Activated CD8-positive, alpha-beta memory T cell treated with anti-CD3 and anti-CD28 coated beads, Interleukin-2, amount 10 ng/mL, durations not matched to agents 7 days and 5 days (primary cell): ENCODE measurements around the gene ZFAND3. TPM values are rescaled to one million over a fixed set of nuclear protein-coding genes. Genes with fewer than 3 reads are reported as not detected.

ENCODE experiments used
- ATAC-seq: fragments of 150-1000 bp; cut with Tn5 transposase; one replicate; pipeline ENCODE4 v1.10.0; 2021; ENCODE audit warnings: moderate library complexity
- CTCF ChIA-PET: fragments of 350-600 bp; sonication (Branson Sonifier 250); formaldehyde crosslinking; loops from one replicate; lab custom pipeline; 2021; ENCODE audit warnings: antibody characterized with exemption; lab: Charles Lee
- DNase-seq: peaks from one replicate; pipeline ENCODE4 v3.0.0-alpha.2; 2020
- H3K27ac Mint-ChIP-seq: one replicate; pipeline ENCODE4 v1.8.0; 2021; ENCODE audit warnings: mild to moderate bottlenecking, mixed read lengths
- H3K27me3 Mint-ChIP-seq: one replicate; pipeline ENCODE4 v1.8.0; 2021; ENCODE audit warnings: mixed read lengths
- H3K36me3 Mint-ChIP-seq: one replicate; pipeline ENCODE4 v1.8.0; 2021; ENCODE audit warnings: mild to moderate bottlenecking, mixed read lengths
- H3K4me1 Mint-ChIP-seq: one replicate; pipeline ENCODE4 v1.8.0; 2021; ENCODE audit warnings: mixed read lengths
- H3K4me3 Mint-ChIP-seq: one replicate; pipeline ENCODE4 v1.8.0; 2021; ENCODE audit warnings: mild to moderate bottlenecking, moderate library complexity, mixed read lengths
- H3K9me3 Mint-ChIP-seq: one replicate; pipeline ENCODE4 v1.8.0; 2022; ENCODE audit warnings: low read depth, mixed read lengths
- total RNA-seq, 2 experiments: library from RNA; stranded (reverse); gene quantifications; one replicate each; pipeline ENCODE4 v1.2.3, GENCODE V29; 2021

ZFAND3 gene
- total RNA-seq, 2 experiments from 2014 or later, result 30.9 to 34.4 TPM

DNA sequence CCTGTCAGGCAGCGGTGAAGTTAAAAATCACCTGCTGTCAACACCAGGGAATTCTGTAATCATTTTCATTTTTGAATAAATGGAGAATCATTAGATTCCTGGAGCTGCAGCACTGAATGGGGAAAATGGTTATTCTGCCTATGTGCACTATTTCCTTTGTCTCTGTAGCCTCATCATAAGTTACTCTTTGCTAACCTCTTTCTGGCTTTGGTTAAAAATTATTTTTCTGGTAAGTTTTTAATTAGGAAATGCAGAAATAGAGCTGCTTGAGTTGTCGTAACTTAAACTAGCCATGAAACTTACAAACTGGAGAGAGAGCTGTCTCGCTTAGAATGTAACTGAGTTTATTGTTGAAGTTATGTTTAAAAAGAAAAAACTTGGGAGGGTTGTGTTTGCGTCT is 28.8 kb downstream of the ZFAND3 start:
- ATAC-seq (no peak), DNase-seq (no peak)
- Mint-ChIP-seq H3K9me3 (no peaks in the 10 kb centered on the region), H3K36me3 (peaks cover 3% of the 10 kb centered on the region), H3K4me3 (no peak overlapping the region), H3K27ac (no peak overlapping the region), H3K4me1 (peaks cover 4% of the 10 kb centered on the region), H3K27me3 (no peaks in the 10 kb centered on the region)
- CTCF ChIA-PET, result no interaction called here

DNA sequence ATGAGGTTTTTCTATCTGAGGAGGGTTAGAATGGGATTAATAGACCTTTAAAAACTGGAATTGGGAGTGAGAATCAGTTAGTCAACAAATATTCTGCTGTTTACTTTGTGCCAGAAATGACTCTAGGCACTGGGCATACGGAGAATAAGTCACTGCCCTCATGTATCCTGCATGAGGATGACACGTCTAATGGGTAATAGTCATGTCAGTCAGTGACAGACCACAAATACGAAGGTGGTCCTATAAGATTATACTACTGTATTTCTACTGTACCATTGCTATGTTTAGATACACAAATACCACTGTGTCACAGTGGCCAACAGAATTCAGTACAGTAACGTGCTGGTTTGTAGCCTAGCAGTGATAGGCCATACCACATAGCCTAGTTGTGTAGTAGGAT is 30.7 kb downstream of the ZFAND3 start:
- ATAC-seq, result no peak
- Mint-ChIP-seq H3K27ac (no peak overlapping the region), H3K9me3 (no peaks in the 10 kb centered on the region), H3K4me1 (peaks cover 2% of the 10 kb centered on the region), H3K36me3 (peaks cover 3% of the 10 kb centered on the region), H3K4me3 (no peak overlapping the region), H3K27me3 (no peaks in the 10 kb centered on the region)
- CTCF ChIA-PET, result no interaction called here
- no peak for DNase-seq

DNA sequence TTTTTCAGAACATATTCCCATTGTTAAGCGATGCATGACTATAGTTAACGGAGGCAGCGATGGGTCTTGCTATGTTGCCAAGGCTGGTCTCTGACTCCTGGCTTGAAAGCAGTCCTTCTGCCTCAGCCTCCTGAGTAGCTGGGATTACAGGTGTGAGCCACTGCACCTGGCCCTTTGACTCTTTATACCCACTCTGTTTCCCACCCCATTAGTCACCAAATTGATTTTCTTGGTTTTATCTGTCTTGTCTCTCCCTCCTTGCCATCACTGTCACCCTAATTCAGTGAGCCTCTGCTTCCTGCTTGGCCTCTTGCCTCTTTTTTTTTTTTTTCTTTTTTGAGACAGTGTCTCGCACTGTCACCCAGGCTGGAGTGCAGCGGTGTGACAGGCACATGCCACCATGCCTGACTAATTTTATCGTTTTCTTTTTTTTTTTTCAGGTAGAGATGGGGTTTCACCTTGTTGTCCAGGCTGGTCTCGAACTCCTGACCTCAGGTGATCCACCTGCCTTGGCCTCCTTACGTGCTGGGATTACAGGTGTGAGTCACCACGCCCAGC is 31.3 kb downstream of the ZFAND3 start:
- Mint-ChIP-seq H3K27me3 (no peaks in the 10 kb centered on the region), H3K9me3 (no peaks in the 10 kb centered on the region), H3K36me3 (peaks cover 3% of the 10 kb centered on the region), H3K4me1 (peaks cover 7% of the 10 kb centered on the region), H3K4me3 (no peak overlapping the region), H3K27ac (no peak overlapping the region)
- no peak for DNase-seq
- CTCF ChIA-PET, result no interaction called here
- no peak for ATAC-seq

DNA sequence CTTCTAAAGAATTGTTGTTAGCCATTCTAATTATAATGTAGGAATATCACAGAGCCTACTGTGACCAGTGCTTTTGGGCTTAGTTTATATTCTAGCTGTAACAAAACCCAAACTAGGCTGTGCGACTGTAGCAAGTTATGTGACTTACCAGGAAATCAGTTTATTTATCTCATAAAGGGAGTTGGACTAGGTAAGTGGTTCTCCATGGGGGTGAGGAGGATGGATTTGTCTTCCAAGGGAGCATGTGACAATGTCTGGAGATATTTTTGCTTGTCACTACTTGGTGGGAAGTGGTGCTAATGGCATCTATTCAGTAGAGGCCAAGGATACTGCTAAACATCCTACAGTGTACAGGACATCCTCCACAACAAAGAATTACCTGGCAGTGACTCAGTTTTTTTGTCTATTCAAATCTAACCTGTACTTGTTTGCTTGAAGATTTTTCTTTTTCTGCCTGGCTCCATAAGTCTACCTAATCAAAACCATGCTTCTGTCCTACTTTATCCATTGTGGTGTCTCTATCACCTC is 32.5 kb downstream of the ZFAND3 start:
- Mint-ChIP-seq H3K4me1 (peaks cover 13% of the 10 kb centered on the region), H3K9me3 (no peaks in the 10 kb centered on the region), H3K36me3 (peaks cover 7% of the 10 kb centered on the region), H3K27me3 (no peaks in the 10 kb centered on the region), H3K4me3 (no peak overlapping the region), H3K27ac (no peak overlapping the region)
- CTCF ChIA-PET, result no interaction called here
- no peak for ATAC-seq
- no peak for DNase-seq

DNA sequence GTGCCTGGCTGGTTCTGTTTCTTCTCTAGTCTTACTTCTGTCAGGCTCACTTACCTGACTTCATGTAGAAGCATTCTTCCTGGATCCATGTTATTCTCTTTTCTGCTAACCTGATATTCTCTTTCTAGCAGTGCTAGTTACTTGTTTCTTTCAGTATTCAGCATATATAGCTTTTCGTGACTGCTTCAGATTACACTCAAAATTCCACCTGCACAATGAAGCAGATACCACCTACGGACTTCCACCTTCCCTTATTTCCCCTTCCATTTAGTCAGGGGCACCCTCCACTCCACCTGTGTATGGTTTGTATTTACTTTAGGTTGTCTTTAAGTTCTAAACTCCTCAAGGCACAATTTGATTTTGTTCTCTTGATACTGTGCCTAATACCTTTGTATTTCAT is 36.8 kb downstream of the ZFAND3 start:
- ATAC-seq (no peak), DNase-seq (no peak)
- Mint-ChIP-seq H3K27ac (no peak overlapping the region), H3K36me3 (peaks cover 7% of the 10 kb centered on the region), H3K4me3 (no peak overlapping the region), H3K4me1 (peaks cover 36% of the 10 kb centered on the region), H3K27me3 (no peaks in the 10 kb centered on the region), H3K9me3 (no peaks in the 10 kb centered on the region)
- CTCF ChIA-PET, result interaction anchor here (0.7 kb wide), 1 partner anchor 82 kb away, joined by 3 read pairs; no protein-coding TSS in a partner anchor

DNA sequence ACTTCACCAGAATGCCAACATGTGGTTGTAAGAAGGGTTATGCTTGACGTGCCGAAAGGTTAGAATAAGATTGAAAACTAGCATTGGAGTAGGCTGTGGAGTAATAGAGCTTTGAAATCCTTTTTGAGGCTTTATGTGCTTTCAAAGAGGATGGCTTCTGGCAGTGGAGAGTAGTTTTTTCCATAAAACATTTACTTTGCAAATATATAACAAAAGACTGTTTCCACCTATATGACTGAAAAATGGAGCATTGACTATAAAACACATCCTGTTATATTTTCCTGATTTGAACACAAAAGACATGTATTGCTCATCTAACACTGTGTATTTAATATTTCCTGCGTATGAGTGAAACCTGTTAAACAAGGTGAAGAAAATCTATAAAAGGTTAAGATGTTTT is 38.8 kb downstream of the ZFAND3 start:
- Mint-ChIP-seq H3K27me3 (no peaks in the 10 kb centered on the region), H3K27ac (no peak overlapping the region), H3K4me3 (no peak overlapping the region), H3K36me3 (peaks cover 11% of the 10 kb centered on the region), H3K4me1 (peaks cover 34% of the 10 kb centered on the region), H3K9me3 (no peaks in the 10 kb centered on the region)
- DNase-seq, result no peak
- ATAC-seq, result peak; percentile 42
- CTCF ChIA-PET, result interaction anchor here (0.7 kb wide), 1 partner anchor 34 kb away, joined by 3 read pairs; no protein-coding TSS in a partner anchor

DNA sequence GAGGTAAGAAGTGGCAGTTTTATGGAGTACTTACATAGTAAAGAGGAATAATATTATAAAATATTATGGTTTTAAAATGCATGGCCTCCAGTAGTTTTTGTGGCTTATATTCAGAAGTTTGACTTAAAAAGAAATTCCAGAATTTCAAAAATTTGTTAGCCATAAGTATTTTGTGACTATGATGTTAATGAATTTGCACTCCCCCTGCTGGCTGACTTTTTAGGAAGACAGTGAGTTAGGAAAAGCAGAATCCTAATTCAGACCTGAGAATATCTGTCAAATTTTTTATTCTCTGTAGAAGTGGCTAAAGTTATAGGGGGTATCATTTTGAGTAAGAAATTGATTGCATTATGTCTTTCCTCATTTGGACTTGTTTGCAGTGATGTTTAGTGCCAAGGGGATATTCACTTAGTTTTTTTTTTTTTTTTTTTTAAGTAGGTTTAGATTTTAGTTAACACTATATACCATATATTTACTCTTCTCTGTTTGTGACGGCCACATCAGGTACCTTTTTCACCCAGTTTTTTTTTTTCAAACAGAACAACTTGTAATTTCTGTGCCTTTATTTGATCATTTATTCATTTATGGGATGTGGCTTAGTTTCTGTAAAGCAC is 40.8 kb downstream of the ZFAND3 start:
- Mint-ChIP-seq H3K27ac (no peak overlapping the region), H3K9me3 (no peaks in the 10 kb centered on the region), H3K4me1 (peaks cover 35% of the 10 kb centered on the region), H3K4me3 (no peak overlapping the region), H3K27me3 (no peaks in the 10 kb centered on the region), H3K36me3 (peaks cover 7% of the 10 kb centered on the region)
- ATAC-seq (no peak), DNase-seq (no peak)
- CTCF ChIA-PET, result interaction anchor here (0.7 to 1.6 kb wide), 4 partner anchors 41 to 160 kb away, joined by 3 to 4 read pairs (median 4); partner anchors contain the start of gene ZFAND3

DNA sequence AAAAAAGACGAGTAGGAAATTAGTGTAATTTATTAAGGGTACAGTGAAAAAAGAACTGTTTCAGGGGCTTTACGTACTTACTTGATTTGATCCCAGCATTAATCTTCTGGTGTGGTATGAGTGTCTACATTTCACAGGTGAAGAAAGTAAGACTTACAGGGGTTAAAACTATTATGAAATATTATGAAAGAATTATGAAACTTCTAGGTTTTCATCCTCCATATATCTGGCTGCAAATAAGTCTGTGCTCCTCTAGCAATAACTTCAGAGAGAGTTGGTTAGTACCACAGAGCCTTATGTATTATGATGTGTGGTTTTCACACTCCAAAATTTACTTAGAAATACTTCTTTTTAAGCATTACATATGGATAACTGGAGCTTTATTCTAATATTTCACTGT is 41.9 kb downstream of the ZFAND3 start:
- H3K9me3 Mint-ChIP-seq, result no peaks in the 10 kb centered on the region
- peaks cover 32% of the 10 kb centered on the region for H3K4me1 Mint-ChIP-seq
- DNase-seq, result no peak
- peaks cover 4% of the 10 kb centered on the region for H3K36me3 Mint-ChIP-seq
- H3K4me3 Mint-ChIP-seq, result no peak overlapping the region
- H3K27me3 Mint-ChIP-seq, result no peaks in the 10 kb centered on the region
- CTCF ChIA-PET, result interaction anchor here (1.6 kb wide), 1 partner anchor 42 kb away, joined by 4 read pairs; the partner anchor contains the start of gene ZFAND3
- H3K27ac Mint-ChIP-seq, result no peak overlapping the region
- ATAC-seq, result no peak

DNA sequence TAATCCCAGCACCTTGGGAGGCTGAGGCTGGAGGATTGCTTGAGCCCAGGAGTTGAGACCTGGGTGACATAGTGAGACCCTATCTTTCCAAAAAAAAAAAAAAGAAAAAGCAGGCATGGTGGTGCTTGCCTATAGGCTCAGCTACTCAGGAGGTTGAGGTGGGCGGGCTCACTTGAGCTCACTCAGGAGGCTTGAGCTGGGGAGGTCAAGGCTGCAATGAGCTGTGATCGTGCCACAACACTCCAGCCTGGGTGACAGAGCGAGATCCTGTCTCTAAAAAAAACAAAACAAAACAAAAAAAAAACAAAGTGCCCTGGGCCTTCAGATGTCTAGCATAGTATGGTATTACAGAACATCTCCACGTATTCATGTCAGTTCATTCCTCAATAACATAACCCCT is 42.9 kb downstream of the ZFAND3 start:
- H3K4me1 Mint-ChIP-seq, result peaks cover 37% of the 10 kb centered on the region
- no peaks in the 10 kb centered on the region for H3K9me3 Mint-ChIP-seq
- DNase-seq (no peak), ATAC-seq (no peak)
- no peaks in the 10 kb centered on the region for H3K27me3 Mint-ChIP-seq
- CTCF ChIA-PET, result no interaction called here
- peaks cover 4% of the 10 kb centered on the region for H3K36me3 Mint-ChIP-seq
- no peak overlapping the region for H3K27ac Mint-ChIP-seq
- no peak overlapping the region for H3K4me3 Mint-ChIP-seq

DNA sequence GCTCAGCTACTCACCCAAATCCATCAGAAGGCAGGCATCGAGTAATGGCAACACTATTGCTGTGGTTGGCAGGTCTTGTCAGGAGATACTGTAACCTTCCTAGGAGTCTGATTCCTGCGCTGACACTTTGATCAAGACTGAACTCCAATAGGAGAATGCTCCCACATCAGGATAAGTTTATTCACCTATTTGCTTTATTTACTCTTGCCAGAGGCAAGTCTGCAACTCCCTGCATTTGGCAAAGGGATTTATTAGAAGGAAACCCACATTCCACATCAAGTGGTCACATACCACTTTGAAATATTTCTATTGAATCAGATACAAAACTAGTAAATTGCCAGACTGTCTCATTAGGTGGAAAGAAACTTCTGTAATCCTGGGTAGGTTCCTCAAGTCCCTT is 43.5 kb downstream of the ZFAND3 start:
- peaks cover 4% of the 10 kb centered on the region for H3K36me3 Mint-ChIP-seq
- H3K9me3 Mint-ChIP-seq, result no peaks in the 10 kb centered on the region
- peaks cover 36% of the 10 kb centered on the region for H3K4me1 Mint-ChIP-seq
- DNase-seq, result no peak
- no peaks in the 10 kb centered on the region for H3K27me3 Mint-ChIP-seq
- CTCF ChIA-PET, result no interaction called here
- no peak for ATAC-seq
- H3K4me3 Mint-ChIP-seq, result no peak overlapping the region
- no peak overlapping the region for H3K27ac Mint-ChIP-seq

DNA sequence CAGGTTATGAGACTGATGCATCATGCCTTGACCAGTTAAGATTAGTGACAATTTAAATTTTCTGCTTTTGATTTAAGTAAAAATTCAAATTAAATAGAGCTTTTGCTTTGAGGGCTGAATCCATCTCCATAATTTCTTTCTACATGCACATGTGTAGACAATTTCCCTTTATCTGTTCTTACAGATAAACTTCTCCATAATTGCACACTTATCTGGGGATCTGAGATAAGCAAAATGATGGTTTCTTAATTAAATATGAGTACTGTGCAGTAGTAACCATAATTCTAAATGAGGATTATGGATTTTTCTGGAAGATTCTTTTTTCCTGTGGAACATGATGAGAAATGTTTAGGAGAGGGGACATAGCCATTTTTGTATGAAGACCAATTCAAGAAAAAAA is 44.7 kb downstream of the ZFAND3 start:
- no peaks in the 10 kb centered on the region for H3K27me3 Mint-ChIP-seq
- no peaks in the 10 kb centered on the region for H3K9me3 Mint-ChIP-seq
- no peak for ATAC-seq
- peaks cover 6% of the 10 kb centered on the region for H3K36me3 Mint-ChIP-seq
- DNase-seq, result no peak
- CTCF ChIA-PET, result interaction anchor here (0.8 kb wide), 1 partner anchor 73 kb away, joined by 3 read pairs; no protein-coding TSS in a partner anchor
- no peak overlapping the region for H3K27ac Mint-ChIP-seq
- H3K4me1 Mint-ChIP-seq, result peaks cover 36% of the 10 kb centered on the region
- H3K4me3 Mint-ChIP-seq, result no peak overlapping the region

DNA sequence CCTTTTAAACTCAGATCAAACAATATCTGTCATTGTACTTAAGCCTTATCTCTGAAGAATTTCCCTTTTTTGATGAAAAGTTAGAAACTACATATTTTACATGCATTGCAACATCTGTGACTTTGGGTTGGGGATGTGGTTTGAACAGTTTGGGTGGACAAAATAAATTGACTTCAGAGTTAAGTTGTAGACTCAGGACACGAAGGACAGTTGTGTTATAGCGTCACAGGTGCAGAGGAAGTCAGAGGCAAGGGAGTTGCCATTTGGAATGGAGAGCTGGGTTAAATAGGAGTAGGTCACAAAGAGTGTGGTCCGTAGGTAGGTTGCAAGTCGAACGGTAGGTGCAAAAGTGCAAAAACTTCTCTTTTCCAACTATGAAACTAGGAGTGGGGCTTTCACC is 46.0 kb downstream of the ZFAND3 start:
- Mint-ChIP-seq H3K4me1 (peaks cover 30% of the 10 kb centered on the region), H3K36me3 (peaks cover 10% of the 10 kb centered on the region), H3K4me3 (no peak overlapping the region), H3K27ac (no peak overlapping the region), H3K27me3 (no peaks in the 10 kb centered on the region), H3K9me3 (no peaks in the 10 kb centered on the region)
- DNase-seq (no peak), ATAC-seq (no peak)
- CTCF ChIA-PET, result interaction anchor here (0.6 kb wide), 1 partner anchor 493 kb away, joined by 3 read pairs; no protein-coding TSS in a partner anchor

DNA sequence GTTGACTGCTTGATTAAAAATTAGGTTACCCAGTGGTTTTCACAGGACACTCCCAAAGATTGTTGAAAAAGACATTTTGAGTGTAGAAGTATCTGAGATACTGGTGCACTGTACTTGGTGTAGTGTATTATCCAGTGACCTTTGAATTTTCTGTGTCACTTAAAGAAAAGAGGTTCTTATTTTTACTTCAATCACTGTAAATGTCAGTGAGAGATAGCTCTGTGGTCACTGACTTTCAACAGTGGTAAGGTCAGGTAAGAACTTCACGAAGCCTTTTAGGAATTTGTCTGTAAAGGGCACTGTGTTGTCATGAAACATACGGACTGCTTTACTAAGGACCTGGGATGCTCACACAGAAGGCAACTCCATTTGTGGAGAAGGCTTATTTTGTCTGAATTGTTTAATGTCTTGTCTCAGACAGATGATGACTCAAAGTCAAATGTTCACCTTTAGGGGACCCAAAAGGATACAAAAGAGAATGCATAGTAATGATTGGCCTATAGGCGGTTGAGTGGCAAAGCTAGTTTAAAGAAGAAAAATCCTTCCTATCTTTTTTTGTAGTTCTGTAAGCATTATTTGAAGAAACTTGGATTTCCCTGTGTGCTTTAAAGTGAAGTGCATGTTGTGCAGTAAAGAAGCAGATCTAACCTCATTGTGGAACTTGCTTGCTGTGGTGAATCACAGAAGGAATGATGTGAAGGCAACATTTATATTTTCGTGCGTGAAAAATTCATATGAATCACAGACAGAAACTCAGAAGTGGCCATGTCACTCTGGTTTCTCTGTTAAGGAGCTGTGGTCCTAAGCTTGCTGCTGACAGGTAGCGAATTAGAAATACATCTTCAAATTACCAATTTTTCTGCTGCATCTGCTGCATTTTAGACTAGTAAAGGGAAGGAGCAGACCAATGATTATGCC is 47.3 kb downstream of the ZFAND3 start:
- no peaks in the 10 kb centered on the region for H3K27me3 Mint-ChIP-seq
- H3K27ac Mint-ChIP-seq, result no peak overlapping the region
- CTCF ChIA-PET, result interaction anchor here (1.3 kb wide), 1 partner anchor 49 kb away, joined by 3 read pairs; no protein-coding TSS in a partner anchor
- peaks cover 17% of the 10 kb centered on the region for H3K36me3 Mint-ChIP-seq
- ATAC-seq (no peak), DNase-seq (no peak)
- no peak overlapping the region for H3K4me3 Mint-ChIP-seq
- H3K9me3 Mint-ChIP-seq, result peaks cover 3% of the 10 kb centered on the region
- H3K4me1 Mint-ChIP-seq, result peaks cover 26% of the 10 kb centered on the region
